Uterus (tissue), 2 donors: ENCODE data around the gene IFNLR1.
A peak's percentile ranks its signal among the peaks of the same experiment; 100 is the strongest.

Experiments used
- POLR2A ChIP-seq, 2 donors: fragments of 450-650 bp; IDR thresholded peaks; one replicate each; pipeline ENCODE4 v1.6.1; 2016; ENCODE audit warnings: antibody characterized with exemption in 2 of 2, mild to moderate bottlenecking in 1 of 2, moderate library complexity in 1 of 2
- TF ChIP-seq, protein P1 (sequence below), 4 experiments: fragments of 200-600 bp in 2 of 4; fragments of 450-650 bp in 2 of 4; sonication (generic) in 2 of 4; IDR thresholded peaks; one replicate each; pipeline ENCODE4 v1.5.1; 2016 to 2019; ENCODE audit warnings: antibody characterized with exemption in 4 of 4, mild to moderate bottlenecking in 2 of 4, moderate library complexity in 1 of 4

GRCh38 chr1:24201941-24202440 lies 14.9 kb upstream of the IFNLR1 start:
- no peak for TF ChIP-seq POLR2A (IDR thresholded peaks at IDR 0.05)
- TF ChIP-seq, protein P1, sequence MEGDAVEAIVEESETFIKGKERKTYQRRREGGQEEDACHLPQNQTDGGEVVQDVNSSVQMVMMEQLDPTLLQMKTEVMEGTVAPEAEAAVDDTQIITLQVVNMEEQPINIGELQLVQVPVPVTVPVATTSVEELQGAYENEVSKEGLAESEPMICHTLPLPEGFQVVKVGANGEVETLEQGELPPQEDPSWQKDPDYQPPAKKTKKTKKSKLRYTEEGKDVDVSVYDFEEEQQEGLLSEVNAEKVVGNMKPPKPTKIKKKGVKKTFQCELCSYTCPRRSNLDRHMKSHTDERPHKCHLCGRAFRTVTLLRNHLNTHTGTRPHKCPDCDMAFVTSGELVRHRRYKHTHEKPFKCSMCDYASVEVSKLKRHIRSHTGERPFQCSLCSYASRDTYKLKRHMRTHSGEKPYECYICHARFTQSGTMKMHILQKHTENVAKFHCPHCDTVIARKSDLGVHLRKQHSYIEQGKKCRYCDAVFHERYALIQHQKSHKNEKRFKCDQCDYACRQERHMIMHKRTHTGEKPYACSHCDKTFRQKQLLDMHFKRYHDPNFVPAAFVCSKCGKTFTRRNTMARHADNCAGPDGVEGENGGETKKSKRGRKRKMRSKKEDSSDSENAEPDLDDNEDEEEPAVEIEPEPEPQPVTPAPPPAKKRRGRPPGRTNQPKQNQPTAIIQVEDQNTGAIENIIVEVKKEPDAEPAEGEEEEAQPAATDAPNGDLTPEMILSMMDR (IDR thresholded peaks at IDR 0.05), result peak; percentile 58 to 87 (median 76)
